ENCODE data around the gene SH3BP5L.

The SH3BP5L gene

GRCh38 chr1:248851390-248851789 is 25.7 kb upstream of the SH3BP5L start:
- DNase-seq (ENCODE audit: low spot score) = no peak
- no peak for TF ChIP-seq CTCF (IDR thresholded peaks at IDR 0.05; ENCODE audit: extremely low read depth, insufficient read depth, missing control alignments)
- in situ Hi-C loops (cut with MboI; ENCODE audit: low pct_unique_long_range_greater_than_20kb, low sequenced_read_pairs, unreplicated experiment) = no loop called here

GRCh38 chr1:248850536-248851251 is 25.0 kb upstream of the SH3BP5L start:
- in situ Hi-C loops (cut with MboI; ENCODE audit: low pct_unique_long_range_greater_than_20kb, low sequenced_read_pairs, unreplicated experiment) = no loop called here
- DNase-seq (ENCODE audit: low spot score) = no peak

GRCh38 chr1:248850124-248850523 is 24.4 kb upstream of the SH3BP5L start:
- in situ Hi-C loops (cut with MboI; ENCODE audit: low pct_unique_long_range_greater_than_20kb, low sequenced_read_pairs, unreplicated experiment) = no loop called here
- no peak for TF ChIP-seq CTCF (IDR thresholded peaks at IDR 0.05; ENCODE audit: extremely low read depth, insufficient read depth, missing control alignments)
- DNase-seq (ENCODE audit: low spot score) = no peak

More at GRCh38 chr1:248850536-248851251, 25.0 kb upstream of the SH3BP5L start:
- TF ChIP-seq CTCF (IDR thresholded peaks at IDR 0.05; ENCODE audit: extremely low read depth, insufficient read depth, missing control alignments) = no peak

- no peak for DNase-seq (ENCODE audit: low spot score)
- in situ Hi-C loops (cut with MboI; ENCODE audit: low pct_unique_long_range_greater_than_20kb, low sequenced_read_pairs, unreplicated experiment) = no loop called here
- no peak for TF ChIP-seq CTCF (IDR thresholded peaks at IDR 0.05; ENCODE audit: extremely low read depth, insufficient read depth, missing control alignments)
These were observed 23.9 kb upstream of the SH3BP5L start for GRCh38 chr1:248849637-248850036.

GRCh38 chr1:248849152-248849551 is 23.4 kb upstream of the SH3BP5L start:
- in situ Hi-C loops (cut with MboI; ENCODE audit: low pct_unique_long_range_greater_than_20kb, low sequenced_read_pairs, unreplicated experiment) = no loop called here
- no peak for TF ChIP-seq CTCF (IDR thresholded peaks at IDR 0.05; ENCODE audit: extremely low read depth, insufficient read depth, missing control alignments)
- no peak for DNase-seq (ENCODE audit: low spot score)

- no peak for DNase-seq (ENCODE audit: low spot score)
- TF ChIP-seq CTCF (IDR thresholded peaks at IDR 0.05; ENCODE audit: extremely low read depth, insufficient read depth, missing control alignments) = no peak
- in situ Hi-C loops (cut with MboI; ENCODE audit: low pct_unique_long_range_greater_than_20kb, low sequenced_read_pairs, unreplicated experiment) = no loop called here
These were observed 22.9 kb upstream of the SH3BP5L start for GRCh38 chr1:248848602-248849001.
